ENCODE results near the gene BDNF.

DNA sequence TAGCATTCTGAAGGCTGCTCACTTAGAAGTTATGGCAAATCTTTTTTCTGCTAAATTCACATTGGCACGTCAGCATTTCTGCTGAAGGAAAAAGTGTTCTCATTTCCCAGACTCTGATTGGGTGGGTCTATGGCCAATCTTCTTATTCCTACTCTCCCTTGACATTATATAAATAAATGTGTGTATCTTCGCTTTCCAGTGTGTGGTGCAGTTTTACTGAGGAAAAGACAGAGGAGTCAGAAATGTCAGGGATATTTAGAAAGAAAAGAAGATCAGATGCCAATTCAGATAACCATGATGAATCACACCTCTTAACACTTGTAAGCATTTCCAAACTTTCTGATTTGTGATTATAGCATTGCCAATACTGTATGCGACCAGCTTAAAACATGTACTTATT, 3.2 kb upstream of the BDNF start:
- TF ChIP-seq, protein P1, sequence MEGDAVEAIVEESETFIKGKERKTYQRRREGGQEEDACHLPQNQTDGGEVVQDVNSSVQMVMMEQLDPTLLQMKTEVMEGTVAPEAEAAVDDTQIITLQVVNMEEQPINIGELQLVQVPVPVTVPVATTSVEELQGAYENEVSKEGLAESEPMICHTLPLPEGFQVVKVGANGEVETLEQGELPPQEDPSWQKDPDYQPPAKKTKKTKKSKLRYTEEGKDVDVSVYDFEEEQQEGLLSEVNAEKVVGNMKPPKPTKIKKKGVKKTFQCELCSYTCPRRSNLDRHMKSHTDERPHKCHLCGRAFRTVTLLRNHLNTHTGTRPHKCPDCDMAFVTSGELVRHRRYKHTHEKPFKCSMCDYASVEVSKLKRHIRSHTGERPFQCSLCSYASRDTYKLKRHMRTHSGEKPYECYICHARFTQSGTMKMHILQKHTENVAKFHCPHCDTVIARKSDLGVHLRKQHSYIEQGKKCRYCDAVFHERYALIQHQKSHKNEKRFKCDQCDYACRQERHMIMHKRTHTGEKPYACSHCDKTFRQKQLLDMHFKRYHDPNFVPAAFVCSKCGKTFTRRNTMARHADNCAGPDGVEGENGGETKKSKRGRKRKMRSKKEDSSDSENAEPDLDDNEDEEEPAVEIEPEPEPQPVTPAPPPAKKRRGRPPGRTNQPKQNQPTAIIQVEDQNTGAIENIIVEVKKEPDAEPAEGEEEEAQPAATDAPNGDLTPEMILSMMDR (IDR thresholded peaks at IDR 0.05): no peak
- no peak for TF ChIP-seq POLR2A (IDR thresholded peaks at IDR 0.05)
- no peak for TF ChIP-seq POLR2AphosphoS5 (IDR thresholded peaks at IDR 0.05)
- TF ChIP-seq EP300 (IDR thresholded peaks at IDR 0.05; ENCODE audit: low read depth): no peak
